CD4-positive, alpha-beta T cell treated with Interleukin-10 for 1 hour (primary cell): Measurements from ENCODE around the gene GGCX.
"Not testable (repeated sequence)": the region's sequence is repeated elsewhere in the genome, so short reads cannot be mapped to it uniquely, and the experiment has no call there.

ENCODE experiments used
- DNase-seq: peaks from one replicate; pipeline ENCODE4 v3.0.0-alpha.2; 2020

GGCX gene

DNA sequence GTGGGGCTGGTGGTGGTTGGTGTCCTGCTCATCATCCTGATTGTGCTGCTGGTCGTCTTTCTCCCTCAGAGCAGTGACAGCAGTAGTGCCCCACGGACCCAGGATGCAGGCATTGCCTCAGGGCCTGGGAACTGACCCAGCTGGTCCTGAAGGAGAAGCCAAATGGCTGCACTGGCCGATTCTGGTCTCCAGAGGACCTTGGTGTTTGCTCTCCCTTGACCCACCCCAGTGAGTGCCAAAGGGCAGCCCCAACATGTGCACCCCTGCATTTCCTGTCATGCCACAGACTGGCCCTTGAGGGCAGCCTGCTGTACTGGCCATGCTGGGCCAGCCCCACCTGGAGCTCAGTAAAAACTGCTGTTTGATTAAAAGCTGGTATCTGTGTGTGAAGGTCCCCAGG, 31.7 kb upstream of the GGCX start:
- DNase-seq, result no peak

DNA sequence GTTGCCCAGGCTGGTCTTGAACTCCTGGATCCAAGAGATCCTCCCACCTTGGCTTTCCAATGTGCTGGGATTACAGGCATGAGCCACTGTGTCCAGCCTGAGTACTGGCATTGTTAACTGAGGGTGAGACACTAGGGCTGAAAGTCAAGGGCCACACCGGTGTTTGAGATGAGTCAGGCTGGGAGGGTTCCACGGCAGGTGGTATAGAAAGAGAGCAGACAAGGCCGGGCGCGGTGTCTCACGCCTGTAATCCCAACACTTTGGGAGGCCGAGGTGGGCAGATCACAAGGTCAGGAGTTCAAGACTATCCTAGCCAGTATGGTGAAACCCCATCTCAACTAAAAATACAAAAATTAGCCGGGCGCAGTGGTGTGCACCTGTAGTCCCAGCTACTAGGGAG, 31.0 kb upstream of the GGCX start:
- not testable (repeated sequence) for DNase-seq

DNA sequence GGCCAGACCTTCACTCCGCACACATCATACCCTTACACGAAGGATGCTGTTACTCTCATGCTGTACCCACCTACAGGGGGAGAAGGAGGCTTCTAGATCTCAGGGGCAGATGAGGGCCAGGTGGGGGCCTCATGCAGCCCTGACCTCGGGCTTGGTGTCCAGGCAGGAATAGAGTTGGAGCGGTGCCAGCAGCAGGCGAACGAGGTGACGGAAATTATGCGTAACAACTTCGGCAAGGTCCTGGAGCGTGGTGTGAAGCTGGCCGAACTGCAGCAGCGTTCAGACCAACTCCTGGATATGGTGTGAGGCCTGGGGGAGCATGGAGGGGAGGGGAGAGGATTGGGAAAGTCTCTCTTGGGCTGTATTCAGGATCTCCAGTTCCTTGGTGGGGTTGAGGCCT, 30.3 kb upstream of the GGCX start:
- no peak for DNase-seq

DNA sequence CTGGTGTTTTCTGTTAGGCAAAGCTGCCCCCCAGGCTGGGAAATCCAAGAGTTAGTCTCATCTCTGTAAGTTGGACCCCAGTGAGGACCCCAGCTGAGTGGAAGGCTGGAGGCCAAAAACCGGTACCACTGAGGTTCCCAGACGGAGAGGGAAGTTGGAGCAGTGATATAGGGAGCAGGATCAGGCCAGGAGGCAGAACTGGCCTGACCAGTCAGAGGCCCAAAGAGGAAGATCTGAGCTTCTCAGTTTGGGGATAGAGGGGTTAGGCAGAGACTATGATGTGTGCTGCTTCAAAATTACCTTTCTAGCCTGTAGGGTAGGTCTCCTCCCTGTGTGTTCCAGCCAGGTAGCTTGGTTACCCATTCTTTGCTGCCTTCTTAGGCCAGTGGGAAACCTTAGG, 29.7 kb upstream of the GGCX start:
- no peak for DNase-seq

DNA sequence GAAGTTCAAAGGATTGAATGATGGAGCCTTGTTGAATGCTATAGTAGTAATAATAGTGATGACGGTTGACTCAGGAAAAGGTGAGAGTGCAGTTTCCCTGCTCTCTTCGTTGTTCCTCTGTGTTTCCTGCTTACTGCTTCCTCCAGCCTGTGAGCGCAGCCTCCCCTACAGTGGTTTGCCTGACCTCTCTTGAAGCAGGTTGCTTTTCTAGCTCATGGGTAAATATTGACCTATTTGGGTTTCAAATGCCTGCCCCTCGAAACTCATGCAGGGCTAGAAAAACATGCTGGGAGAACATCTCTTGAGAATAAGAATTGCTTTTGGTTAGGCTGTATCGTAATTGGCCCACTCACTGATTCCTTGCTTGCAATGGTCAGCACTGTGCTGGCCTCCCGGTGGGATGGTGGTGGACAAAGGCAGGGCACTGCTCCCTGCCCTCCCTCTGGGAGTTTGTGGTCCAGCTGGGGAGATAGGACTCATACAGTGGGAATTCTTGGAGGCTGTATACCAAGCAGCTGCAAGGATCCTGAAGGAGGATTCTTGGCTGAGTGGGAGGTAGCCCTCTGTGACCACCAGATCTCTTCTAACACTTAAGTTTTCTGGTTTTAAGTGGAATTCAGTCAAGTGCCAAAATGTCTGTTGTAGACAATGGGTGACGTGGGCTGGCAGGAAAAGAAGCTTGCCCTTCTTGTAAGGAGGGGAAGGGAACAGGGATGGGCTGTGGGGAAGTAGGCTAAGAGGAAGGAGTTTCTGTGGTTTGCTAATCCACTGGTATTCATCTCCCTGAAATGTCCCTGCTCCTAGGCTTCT, 28.9 kb upstream of the GGCX start:
- DNase-seq, result no peak

DNA sequence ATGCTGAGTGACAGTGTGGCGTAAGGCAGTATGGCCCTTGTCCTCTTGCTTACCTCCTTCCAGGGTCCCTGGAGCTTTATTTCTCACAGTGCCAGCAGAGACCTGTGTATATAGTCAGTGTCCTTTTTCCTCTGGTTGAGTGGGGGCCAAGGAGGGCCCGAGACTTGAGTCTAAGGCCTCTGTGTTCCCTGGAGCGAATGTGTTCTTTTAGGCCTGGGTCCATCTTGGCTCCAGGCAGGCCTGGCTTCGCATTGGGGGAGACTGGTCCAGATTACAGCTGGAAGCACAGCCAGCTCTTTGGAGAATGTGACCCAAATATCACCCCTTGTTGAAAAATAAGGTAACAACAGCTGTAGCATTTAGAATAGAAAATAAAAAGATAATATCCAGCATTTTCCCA, 27.9 kb upstream of the GGCX start:
- DNase-seq, result no peak

DNA sequence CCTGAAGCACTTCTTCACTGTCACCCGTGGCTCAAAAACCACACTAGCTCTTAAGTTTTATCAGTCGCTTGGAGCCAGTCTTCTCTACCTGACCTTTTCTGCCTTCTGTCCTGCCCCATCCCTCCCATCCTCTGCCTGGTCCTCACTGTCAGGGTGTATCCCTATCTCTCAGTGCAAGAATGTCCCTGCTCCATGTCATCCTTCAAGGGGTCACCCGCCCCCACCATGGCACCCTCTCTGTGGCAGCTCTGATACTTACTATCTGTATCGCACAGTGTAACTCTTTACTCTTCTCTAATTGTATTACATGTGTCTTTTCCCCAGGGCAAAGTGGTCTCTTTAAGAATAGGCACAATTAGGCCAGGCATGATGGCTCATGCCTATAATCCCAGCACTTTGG, 27.4 kb upstream of the GGCX start:
- DNase-seq, result no peak

DNA sequence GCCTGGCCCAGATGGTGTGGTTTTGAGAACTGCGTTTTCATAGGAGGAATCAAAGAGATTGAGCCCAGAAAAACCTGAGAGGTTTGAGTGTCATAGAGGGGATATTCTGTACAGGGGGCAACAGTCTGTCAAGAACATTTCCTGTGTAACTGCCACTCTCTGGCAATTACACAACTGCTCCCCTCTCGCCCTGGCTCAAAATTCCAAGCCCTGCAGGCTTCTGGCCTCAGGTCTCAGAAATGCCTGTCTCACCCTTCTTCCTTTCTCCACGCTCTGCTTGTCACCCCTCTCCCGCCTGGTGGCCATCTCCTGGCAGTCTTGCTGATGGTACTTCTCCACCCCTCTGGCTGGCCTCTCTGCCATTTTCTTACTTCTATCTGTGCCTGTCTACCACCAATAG, 26.9 kb upstream of the GGCX start:
- DNase-seq, result no peak

DNA sequence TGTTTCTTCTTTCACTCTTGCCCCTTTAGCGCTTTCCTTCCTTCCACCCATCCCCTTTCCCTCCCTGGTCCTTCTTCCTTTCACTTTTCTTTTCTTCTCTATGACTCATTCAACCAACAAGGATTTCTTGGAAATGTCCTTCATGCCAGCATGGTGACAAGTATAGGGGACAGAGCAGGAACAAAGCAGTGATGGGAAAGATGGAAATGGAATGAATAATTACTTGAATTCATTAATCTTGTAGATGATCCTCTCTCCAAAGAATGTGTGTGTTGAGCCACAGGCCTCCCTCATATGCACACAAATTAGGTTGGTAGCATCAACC, 24.4 kb upstream of the GGCX start:
- DNase-seq, result no peak

DNA sequence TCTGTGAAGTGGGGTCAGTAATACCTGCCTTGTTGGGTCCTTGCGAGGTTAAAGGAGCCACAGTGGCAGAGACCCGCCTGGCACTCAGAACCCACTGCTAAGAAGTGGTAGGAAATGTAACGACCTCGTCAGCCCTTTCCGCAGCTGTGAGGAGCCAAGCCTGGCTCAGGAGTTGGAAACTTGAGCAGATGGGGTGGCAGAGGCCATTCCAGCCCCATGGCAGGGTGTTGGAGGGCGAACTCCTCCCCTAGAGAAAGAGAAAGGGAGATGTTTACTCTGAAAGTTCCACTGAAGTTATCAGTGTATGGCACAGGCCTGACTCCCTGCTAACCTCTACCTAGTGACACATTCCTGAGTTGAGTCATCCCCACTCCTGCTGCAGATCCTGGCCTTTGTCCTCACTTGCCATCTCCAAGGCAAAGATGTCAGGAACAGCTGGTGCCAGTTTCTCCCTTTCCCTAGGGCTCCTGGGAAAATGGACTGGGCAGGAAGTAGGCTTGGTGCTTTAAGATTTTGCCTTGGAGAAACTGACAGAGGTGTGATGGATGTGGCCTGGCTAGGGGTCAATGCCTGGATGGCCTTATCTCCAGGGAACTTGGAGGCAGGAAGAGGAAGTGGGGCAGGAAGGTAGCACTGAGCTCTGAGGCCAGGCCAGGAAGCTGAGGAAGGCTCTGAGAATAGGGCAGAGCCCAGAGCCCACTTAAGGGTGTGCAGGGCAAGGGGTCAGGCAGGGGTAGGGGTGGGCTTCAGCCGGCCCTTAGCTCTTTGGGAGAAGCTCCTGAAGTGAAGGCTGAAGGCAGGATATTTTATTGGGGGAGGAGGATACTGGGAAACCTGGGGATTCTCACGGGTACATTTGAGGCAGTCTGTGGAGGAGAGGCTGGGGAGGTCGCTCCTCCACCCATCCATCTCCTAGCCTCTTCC, 23.8 kb upstream of the GGCX start:
- peak; percentile 23 for DNase-seq

DNA sequence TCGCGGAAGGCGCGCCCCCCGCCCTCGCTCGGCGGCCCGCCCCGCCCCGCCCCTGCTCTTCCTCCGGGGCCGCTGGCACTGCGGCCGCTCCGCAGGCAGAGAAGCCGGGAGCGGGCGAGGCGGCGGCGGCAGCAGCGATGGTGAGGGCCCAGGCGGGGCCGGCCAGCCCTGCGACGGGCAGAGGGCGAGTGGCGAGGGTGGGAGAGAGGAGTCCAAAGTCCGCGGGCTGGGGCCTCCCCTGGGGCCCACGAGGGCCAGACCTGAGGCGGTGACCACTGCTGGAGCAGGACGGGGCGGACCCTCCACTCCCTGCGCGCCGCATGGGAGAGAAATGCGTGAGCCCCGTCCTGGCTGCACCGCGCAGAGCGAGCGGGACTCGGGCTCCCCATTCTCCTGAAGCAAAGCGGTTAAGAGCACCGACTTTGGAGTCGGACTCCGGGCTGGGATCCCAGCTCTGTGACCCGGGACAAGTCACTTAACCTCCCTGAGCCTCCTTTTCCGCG, 23.1 kb upstream of the GGCX start, which contains the start of gene VAMP5:
Gene VAMP5, plus strand, starts transcription at position 78 of the 503 bp plus-strand sequence. Its CDS starts 60 bp downstream, at position 138.
- DNase-seq, result peak; percentile 58

DNA sequence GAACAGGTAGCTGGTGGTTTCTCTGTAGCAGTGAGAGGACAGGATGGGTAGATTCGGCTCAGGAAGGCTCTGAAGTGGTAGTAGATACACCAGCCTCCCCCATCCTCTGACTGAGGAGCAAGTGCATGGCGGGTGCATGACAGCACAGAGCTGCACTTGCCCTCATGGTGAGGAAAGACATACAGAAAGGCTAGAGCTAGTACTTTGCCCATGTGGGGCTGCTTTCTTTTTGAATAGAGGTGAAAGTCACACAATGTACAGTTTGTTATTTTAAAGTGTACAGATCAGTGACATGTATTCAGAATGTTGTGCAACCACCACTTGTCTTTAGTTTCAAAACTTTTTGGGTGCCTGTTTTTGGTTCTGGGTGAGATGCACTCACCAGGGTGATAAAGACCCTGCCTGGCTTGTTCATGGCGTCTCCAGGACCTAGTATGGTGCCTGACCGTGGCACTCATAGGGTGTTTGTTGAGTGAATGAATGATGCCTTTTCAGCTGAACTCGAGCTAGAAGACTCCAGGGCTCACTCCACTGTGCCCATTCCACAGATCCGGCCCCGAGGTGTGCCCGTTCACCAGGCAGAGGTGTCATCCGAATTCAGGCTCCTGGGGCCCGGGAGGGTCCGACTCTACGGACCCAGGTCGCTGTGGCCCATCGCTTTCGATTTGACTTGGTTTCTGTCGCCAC, 22.5 kb upstream of the GGCX start:
- DNase-seq, result peak; percentile 31

DNA sequence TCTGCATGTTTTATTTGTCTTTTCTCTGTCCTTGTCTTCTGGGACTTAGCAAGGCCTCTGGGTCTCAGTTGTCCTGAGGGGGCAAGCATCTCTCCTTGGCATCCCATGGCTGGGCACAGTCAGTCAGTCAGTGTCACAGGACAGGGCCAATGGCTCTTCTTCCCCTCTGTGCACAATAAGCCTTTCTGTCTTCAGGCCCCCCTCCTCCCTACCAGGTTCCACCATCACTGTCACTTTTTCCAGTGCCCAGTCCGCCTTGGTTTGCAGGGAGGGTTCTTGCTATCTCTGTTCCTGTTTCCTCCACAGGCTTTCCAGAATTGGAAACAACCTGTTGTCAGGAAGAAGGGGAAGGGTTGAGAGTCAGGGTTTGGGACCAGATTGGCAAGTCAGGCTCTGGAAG, 21.2 kb upstream of the GGCX start:
- no peak for DNase-seq

DNA sequence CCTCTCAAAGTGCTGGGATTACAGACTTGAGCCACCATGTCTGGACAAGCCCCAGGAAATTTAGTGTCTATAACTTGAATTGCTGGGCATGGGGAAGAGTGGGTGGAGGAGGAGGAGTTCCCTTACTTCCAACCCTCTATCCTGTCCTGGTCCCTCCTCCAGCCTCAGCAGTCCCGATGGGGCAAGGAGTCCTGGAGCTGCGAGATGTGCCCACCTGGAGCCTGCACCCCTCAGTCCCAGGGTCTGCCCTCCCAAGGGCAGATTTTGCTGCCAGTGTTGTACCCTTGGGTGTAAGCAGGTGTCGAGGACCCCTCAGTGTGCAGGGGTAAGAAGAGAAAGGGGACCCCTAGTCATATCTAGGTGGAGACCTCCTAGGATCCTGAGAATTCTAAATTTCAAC, 18.9 kb upstream of the GGCX start:
- no peak for DNase-seq

DNA sequence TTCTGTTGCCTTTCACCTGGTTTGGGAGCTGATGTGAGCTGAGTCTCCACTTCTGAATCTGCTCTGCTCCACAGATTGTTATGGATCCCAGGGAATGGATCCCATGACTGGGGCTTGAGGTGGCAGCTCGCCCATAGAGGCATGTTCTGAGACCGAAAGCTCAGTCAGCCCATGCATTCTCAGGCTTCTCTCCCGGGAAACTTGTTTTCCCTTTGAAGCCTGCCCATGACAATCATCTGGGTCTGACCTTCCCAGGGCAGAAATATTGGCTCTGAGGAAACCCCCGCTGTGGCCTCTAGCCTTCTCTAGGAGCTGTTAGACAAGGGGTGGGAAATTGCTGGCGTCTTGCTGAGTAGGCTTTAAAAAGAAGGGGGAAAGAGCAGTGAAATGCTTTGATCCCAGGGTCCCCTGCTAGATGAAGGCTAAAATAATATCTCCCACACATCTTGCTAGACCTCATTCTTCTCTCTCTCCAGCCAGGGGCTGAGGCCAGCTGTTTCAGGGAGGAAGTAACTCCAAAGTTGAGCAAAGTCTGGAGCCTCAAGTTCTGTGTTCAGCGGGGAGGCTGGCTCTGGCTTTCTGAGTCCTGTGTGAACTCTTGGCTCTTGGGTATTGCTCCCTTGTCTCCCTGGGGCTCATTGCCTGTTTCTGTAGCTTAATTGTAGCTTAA, 18.1 kb upstream of the GGCX start:
- DNase-seq, result no peak

DNA sequence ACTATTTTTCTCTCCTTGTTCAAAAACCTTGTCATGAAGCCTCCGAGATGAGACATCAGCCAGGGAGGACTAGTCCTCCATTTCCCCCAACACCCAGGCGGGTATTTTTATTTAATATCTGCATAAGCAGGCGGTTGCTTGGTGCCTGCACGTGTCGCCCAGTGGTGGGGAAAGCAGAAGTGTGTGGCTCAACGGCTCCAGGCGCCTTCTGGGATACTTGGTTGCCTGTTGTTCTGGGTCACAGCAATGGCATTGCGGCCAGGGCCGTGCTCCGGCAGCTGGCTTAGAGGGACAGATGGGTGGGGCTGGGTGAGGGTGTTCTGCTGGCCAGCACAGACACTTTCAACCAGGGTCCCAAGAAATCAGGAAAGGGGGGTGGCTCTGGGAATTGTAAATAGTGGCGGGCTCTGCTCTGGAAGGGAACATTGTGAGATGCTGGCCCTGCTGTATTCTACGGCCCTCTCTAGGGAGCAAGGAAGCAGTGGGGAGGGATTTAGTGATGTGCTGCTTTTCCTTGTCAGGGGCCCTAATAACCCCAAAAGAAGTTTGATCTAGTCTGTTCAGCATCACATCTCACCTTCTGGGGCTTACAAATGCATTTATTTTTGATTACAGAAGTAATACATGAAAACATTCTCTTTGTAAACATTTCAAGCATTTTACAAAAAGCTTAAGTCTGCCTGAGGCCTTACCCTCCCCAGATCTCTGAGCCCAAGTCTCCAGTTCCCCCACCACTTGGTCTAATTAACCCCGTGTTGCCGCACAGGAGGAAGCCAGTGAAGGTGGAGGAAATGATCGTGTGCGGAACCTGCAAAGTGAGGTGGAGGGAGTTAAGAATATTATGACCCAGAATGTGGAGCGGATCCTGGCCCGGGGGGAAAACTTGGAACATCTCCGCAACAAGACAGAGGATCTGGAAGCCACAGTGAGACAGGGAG, 17.2 kb upstream of the GGCX start:
- peak; percentile 30 for DNase-seq

DNA sequence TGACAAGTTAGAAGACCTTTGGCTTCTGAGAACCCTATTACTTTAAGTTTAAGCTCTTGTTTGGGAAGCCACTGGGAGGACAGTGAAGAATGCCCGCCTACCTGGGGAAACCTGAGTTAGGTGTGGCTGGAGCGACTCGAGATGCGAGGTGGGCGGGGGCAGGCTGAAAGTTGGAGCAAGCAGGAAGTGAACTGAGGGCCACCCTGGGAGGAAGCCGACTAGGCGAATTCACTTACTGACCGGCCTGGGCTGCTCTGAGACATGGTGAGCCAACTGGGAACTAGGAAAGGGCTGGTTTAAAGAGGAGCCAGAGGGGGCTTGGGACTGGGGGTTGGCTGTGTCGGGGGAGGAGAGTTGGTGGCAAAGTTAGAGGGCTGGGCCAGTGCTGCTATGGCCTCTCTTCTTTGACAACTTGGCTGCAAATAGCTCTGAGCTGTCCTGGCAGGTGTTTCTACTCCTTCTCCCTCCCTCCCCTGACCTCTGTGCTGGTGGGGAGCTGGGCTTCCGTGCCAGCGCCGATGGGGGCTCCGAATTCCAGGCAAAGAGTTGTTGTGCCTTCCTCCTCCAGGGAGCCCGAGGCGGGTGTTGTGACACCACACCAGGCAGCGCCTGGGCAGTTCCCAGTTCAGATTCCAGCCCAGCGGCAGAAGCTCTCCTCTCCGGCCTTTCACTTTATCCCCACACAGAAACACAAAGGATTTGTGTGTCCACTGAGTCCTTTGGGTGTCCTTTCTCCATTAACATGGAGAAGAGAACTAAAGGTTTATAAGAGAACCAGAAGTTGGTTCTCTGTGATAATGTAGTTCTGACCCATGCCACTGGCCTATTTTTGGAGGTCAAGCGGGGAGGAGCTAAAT, 16.3 kb upstream of the GGCX start, which contains the start of gene VAMP8:
Gene VAMP8, plus strand, starts transcription at position 201 of the 857 bp plus-strand sequence. Its CDS starts 61 bp downstream, at position 262.
- DNase-seq, result peak; percentile 65

DNA sequence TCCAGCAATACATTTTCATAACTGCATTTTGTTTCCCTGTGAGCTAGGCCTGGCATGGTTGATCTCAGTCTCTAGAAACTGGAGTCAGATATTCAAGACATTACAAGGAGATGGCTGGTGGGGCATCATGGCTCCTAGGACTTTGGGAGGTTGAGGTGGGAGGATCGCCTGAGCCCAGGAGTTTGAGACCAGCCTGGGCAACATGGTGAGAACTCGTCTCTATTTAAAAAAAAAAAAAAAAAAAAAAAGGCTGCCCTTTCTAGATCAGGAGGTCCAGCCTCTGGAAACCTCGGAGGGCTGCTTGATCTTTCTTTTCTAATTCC, 15.7 kb upstream of the GGCX start:
- no peak for DNase-seq

DNA sequence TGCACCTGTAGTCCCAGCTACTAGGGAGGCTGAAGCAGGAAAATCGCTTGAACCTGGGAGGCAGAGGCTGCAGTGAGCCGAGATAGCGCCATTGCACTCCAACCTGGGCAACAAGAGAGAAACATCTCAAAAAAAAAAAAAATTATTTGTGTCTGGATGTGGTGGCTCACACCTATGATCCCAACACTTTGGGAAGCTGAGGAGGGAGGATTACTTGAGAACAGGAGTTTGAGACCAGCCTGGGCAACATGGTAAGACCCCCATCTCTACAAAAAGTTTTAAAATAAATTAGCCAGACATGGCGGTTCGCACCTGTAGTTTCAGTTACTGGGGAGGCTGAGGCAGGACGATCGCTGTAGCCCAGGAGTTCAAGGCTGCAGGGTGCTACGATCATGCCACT, 14.4 kb upstream of the GGCX start:
- DNase-seq, result no peak

DNA sequence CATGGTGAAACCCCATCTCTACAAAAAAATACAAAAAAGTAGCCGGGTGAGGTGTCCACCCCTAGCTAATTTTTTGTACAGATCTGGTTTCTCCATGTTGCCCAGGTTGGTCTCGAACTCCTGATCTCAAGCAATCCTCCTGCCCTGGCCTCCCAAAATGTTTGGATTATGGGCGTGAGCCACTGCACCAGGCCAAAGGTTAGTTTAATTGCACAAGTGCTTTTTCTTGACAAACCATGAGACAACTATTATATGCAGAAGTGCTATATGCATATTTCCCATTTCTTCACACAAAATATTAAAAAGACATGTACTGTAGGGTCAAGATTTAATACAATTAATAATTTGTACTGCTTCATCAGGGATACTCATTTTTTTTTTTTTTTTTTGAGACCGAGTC, 5.0 kb upstream of the GGCX start:
- no peak for DNase-seq

DNA sequence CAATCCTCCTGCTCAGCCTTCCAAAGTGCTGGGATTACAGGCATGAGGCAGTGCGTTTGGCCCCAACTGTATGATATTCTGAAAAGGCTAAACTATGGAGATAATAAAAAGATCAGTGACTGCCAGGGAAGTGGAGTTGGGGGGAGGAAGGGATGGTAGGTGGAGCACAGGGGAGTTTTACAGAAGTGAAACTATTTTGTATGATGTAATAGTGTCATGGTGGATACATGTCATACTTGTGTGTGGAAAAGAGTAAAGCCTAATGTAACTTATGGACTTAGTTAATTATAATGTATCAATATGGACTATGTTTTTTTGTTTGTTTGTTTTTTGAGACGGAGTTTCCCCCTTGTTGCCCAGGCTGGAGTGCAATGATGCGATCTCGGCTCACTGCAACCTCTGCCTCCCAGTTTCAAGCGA, 2.9 kb upstream of the GGCX start:
- DNase-seq, result no peak
